ENCODE results near the gene LURAP1L. TPM values are rescaled to one million over a fixed set of nuclear protein-coding genes. Genes with fewer than 3 reads are reported as not detected.

The LURAP1L gene
- total and polyA plus RNA-seq, 2 experiments from 2014 or later = 0.86 to 1.5 TPM

GRCh38 chr9:12775679-12776512, 1.1 kb downstream of the LURAP1L start:
- Histone ChIP-seq H3K9me3 (ENCODE audit: low read depth) (no peaks in the 10 kb centered on the region), H3K27ac (no peak overlapping the region), H3K4me3 (peak overlapping the region; percentile 55), H3K27me3 (peaks cover 29% of the 10 kb centered on the region), H3K36me3 (no peaks in the 10 kb centered on the region), H3K4me1 (ENCODE audit: low read depth) (no peaks in the 10 kb centered on the region)
- peak; percentile 61 for TF ChIP-seq CTCF (IDR thresholded peaks at IDR 0.05; ENCODE audit: low read depth, low read length)
- DNase-seq (ENCODE audit: low read depth in 1 of 2, low spot score in 1 of 2) = peak; percentile 76 to 96

GRCh38 chr9:12776513-12777055, 1.8 kb downstream of the LURAP1L start:
- peaks cover 24% of the 10 kb centered on the region for H3K27me3 ChIP-seq
- H3K36me3 ChIP-seq = no peaks in the 10 kb centered on the region
- no peaks in the 10 kb centered on the region for H3K4me1 ChIP-seq (ENCODE audit: low read depth)
- DNase-seq (ENCODE audit: low read depth in 1 of 2, low spot score in 1 of 2) = peak in 1 of 2 donors; percentile 64
- H3K27ac ChIP-seq = no peak overlapping the region
- H3K9me3 ChIP-seq (ENCODE audit: low read depth) = no peaks in the 10 kb centered on the region
- no peak for TF ChIP-seq CTCF (IDR thresholded peaks at IDR 0.05; ENCODE audit: low read depth, low read length)
- H3K4me3 ChIP-seq = peak overlapping the region; percentile 55

- Histone ChIP-seq H3K36me3 (no peaks in the 10 kb centered on the region), H3K4me3 (no peak overlapping the region), H3K27ac (no peak overlapping the region), H3K4me1 (ENCODE audit: low read depth) (no peaks in the 10 kb centered on the region), H3K9me3 (ENCODE audit: low read depth) (no peaks in the 10 kb centered on the region), H3K27me3 (peaks cover 21% of the 10 kb centered on the region)
- no peak for DNase-seq (ENCODE audit: low read depth in 1 of 2, low spot score in 1 of 2)
- no peak for TF ChIP-seq CTCF (IDR thresholded peaks at IDR 0.05; ENCODE audit: low read depth, low read length)
Measured at GRCh38 chr9:12777121-12778022, 2.6 kb downstream of the LURAP1L start.

- no peaks in the 10 kb centered on the region for H3K9me3 ChIP-seq (ENCODE audit: low read depth)
- H3K4me3 ChIP-seq = no peak overlapping the region
- TF ChIP-seq CTCF (IDR thresholded peaks at IDR 0.05; ENCODE audit: low read depth, low read length) = no peak
- no peaks in the 10 kb centered on the region for H3K4me1 ChIP-seq (ENCODE audit: low read depth)
- no peak overlapping the region for H3K27ac ChIP-seq
- H3K27me3 ChIP-seq = peaks cover 13% of the 10 kb centered on the region
- no peaks in the 10 kb centered on the region for H3K36me3 ChIP-seq
- no peak for DNase-seq (ENCODE audit: low read depth in 1 of 2, low spot score in 1 of 2)
Measured at GRCh38 chr9:12778389-12778788, 3.6 kb downstream of the LURAP1L start.

GRCh38 chr9:12781226-12781733, 6.5 kb downstream of the LURAP1L start:
- no peak overlapping the region for H3K27ac ChIP-seq
- DNase-seq (ENCODE audit: low read depth in 1 of 2, low spot score in 1 of 2) = no peak
- no peaks in the 10 kb centered on the region for H3K4me1 ChIP-seq (ENCODE audit: low read depth)
- H3K27me3 ChIP-seq = no peaks in the 10 kb centered on the region
- no peaks in the 10 kb centered on the region for H3K36me3 ChIP-seq
- no peak for TF ChIP-seq CTCF (IDR thresholded peaks at IDR 0.05; ENCODE audit: low read depth, low read length)
- no peak overlapping the region for H3K4me3 ChIP-seq
- H3K9me3 ChIP-seq (ENCODE audit: low read depth) = no peaks in the 10 kb centered on the region
